OCI-LY7 (cell line): Measurements from ENCODE around the gene MYBPC2.

Source experiments
- CTCF ChIP-seq: fragments of 200-600 bp; sonication (generic); conservative IDR thresholded peaks from 2 replicates; pipeline ENCODE4 v1.5.1; 2014; ENCODE audit warnings: mild to moderate bottlenecking, antibody characterized with exemption, low read length, moderate library complexity, mixed read lengths
- EZH2phosphoT487 ChIP-seq: fragments of 200-600 bp; sonication (generic); IDR thresholded peaks from 2 replicates; pipeline ENCODE4 v1.6.1; 2018; ENCODE audit warnings: low read depth, borderline replicate concordance, mild to moderate bottlenecking, mixed run types, antibody characterized with exemption, low read length, moderate library complexity, mixed read lengths

GRCh38 chr19:50413531-50413930 lies 19.2 kb upstream of the MYBPC2 start:
- TF ChIP-seq CTCF (no peak), EZH2phosphoT487 (no peak)
